ENCODE results near the gene GPC3. TPM values are rescaled to one million over a fixed set of nuclear protein-coding genes. Genes with fewer than 3 reads are reported as not detected.

The GPC3 gene
- total and polyA plus RNA-seq, 8 donors: 0.46 to 137 (median 4.4) TPM

- 58 to 80% (median 69%) methylated on average over 2 of the region's 2 CpGs for WGBS, 5 donors
- Histone ChIP-seq H3K27me3 (peaks cover 0 to 6% (median 0%) of the 10 kb centered on the region in 3 donors), H3K4me3 (no peak overlapping the region), H3K36me3 (no peaks in the 10 kb centered on the region), H3K4me1 (no peaks in the 10 kb centered on the region), H3K27ac (no peak overlapping the region), H3K9me3 (peaks cover 0 to 9% (median 2%) of the 10 kb centered on the region in 4 donors)
- DNase-seq: no peak
- no peak for TF ChIP-seq POLR2AphosphoS5 (IDR thresholded peaks at IDR 0.05)
- TF ChIP-seq EP300 (IDR thresholded peaks at IDR 0.05): no peak
- TF ChIP-seq, protein P1, sequence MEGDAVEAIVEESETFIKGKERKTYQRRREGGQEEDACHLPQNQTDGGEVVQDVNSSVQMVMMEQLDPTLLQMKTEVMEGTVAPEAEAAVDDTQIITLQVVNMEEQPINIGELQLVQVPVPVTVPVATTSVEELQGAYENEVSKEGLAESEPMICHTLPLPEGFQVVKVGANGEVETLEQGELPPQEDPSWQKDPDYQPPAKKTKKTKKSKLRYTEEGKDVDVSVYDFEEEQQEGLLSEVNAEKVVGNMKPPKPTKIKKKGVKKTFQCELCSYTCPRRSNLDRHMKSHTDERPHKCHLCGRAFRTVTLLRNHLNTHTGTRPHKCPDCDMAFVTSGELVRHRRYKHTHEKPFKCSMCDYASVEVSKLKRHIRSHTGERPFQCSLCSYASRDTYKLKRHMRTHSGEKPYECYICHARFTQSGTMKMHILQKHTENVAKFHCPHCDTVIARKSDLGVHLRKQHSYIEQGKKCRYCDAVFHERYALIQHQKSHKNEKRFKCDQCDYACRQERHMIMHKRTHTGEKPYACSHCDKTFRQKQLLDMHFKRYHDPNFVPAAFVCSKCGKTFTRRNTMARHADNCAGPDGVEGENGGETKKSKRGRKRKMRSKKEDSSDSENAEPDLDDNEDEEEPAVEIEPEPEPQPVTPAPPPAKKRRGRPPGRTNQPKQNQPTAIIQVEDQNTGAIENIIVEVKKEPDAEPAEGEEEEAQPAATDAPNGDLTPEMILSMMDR (IDR thresholded peaks at IDR 0.05): no peak
- TF ChIP-seq POLR2A (IDR thresholded peaks at IDR 0.05): no peak
- intact Hi-C loops (cut with DNase I; ENCODE audit: low total_unique reads): no loop called here
These were observed 34.3 kb downstream of the GPC3 start for GRCh38 chrX:133951098-133951497.

DNA sequence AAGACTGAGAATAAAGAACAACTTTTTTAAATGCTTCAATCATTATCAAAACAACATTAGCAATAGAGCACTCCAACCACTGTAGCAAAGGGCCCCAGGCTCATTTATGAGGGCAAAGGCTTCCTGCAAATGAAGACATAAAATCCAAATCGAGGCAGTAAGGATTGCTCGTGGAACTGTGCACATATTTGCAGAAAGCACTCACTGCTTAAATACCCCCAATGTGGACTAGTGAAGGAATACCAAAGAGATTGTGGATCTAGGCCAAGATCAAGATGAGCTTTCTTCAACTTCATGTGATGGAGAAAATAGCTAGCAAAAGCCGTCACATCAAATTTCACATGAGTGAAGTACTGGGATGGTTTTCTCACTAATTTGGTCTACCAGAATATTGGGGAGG lies 35.2 kb downstream of the GPC3 start:
- no peaks in the 10 kb centered on the region for H3K4me1 ChIP-seq
- H3K9me3 ChIP-seq: peaks cover 0 to 9% (median 2%) of the 10 kb centered on the region in 4 donors
- intact Hi-C loops (cut with DNase I; ENCODE audit: low total_unique reads): no loop called here
- no peak overlapping the region for H3K4me3 ChIP-seq
- DNase-seq: no peak
- H3K27me3 ChIP-seq: peaks cover 0 to 6% (median 0%) of the 10 kb centered on the region in 3 donors
- H3K27ac ChIP-seq: no peak overlapping the region
- TF ChIP-seq POLR2AphosphoS5 (IDR thresholded peaks at IDR 0.05): no peak
- TF ChIP-seq POLR2A (IDR thresholded peaks at IDR 0.05): no peak
- TF ChIP-seq, protein P1 (IDR thresholded peaks at IDR 0.05): no peak
- no peak for TF ChIP-seq EP300 (IDR thresholded peaks at IDR 0.05)
- 68 to 93% (median 82%) methylated on average over 3 of the region's 3 CpGs for WGBS, 5 donors
- no peaks in the 10 kb centered on the region for H3K36me3 ChIP-seq

DNA sequence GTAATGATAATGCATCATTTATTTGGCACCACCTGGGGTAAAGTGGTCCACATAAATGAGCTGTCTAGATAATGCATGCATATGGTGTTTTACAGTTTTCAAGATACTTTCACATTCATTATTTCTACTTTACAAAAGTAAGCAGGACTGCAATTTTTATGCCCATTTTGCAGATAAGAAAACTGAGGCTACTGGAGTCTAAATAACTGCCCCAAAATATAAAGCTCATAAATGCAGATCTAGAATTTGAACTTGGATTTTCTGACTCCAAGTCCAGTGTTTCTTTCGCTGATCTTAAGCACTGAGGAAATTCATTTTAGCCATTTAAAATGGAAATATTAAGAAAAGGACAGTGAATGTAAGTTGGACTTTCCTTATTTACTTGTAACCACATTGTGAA lies 36.5 kb downstream of the GPC3 start:
- TF ChIP-seq POLR2AphosphoS5 (IDR thresholded peaks at IDR 0.05): no peak
- TF ChIP-seq, protein P1 (IDR thresholded peaks at IDR 0.05): no peak
- no peak for TF ChIP-seq EP300 (IDR thresholded peaks at IDR 0.05)
- TF ChIP-seq POLR2A (IDR thresholded peaks at IDR 0.05): no peak
- no peak for DNase-seq
- H3K9me3 ChIP-seq: peaks cover 0 to 4% (median under 1%) of the 10 kb centered on the region in 4 donors
- H3K4me3 ChIP-seq: no peak overlapping the region
- H3K4me1 ChIP-seq: no peaks in the 10 kb centered on the region
- intact Hi-C loops (cut with DNase I; ENCODE audit: low total_unique reads): no loop called here
- no peaks in the 10 kb centered on the region for H3K36me3 ChIP-seq
- no peak overlapping the region for H3K27ac ChIP-seq
- 62 to 97% (median 90%) methylated on average over 1 of the region's 1 CpG for WGBS, 5 donors
- peaks cover 0 to 6% (median 0%) of the 10 kb centered on the region in 3 donors for H3K27me3 ChIP-seq

DNA sequence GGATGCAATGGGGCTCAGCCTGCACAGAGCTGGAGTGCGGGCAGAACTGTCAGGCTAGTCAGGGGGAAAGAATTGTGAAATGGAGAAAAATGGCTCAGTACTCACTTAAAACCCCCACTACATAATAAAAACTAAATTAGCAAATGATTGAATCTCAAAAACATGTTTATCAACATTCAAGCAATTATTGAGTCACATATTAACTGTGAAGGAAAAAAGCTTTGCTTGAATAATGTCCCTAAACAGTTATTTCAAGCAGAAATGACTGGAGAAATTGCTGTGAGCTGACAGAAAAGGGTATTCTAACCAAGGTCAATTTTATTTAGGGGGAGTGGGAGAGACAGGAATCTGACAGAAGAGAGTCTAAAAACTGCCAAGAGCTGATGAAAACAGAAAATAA lies 37.4 kb downstream of the GPC3 start:
- Histone ChIP-seq H3K27ac (no peak overlapping the region), H3K36me3 (no peaks in the 10 kb centered on the region), H3K9me3 (no peaks in the 10 kb centered on the region), H3K4me1 (no peaks in the 10 kb centered on the region), H3K4me3 (no peak overlapping the region), H3K27me3 (peaks cover 0 to 6% (median 0%) of the 10 kb centered on the region in 3 donors)
- DNase-seq: no peak
- intact Hi-C loops (cut with DNase I; ENCODE audit: low total_unique reads): no loop called here
- WGBS, 5 donors: 76 to 100% (median 86%) methylated on average over 1 of the region's 1 CpG
- no peak for TF ChIP-seq POLR2AphosphoS5 (IDR thresholded peaks at IDR 0.05)
- no peak for TF ChIP-seq EP300 (IDR thresholded peaks at IDR 0.05)
- TF ChIP-seq, protein P1 (IDR thresholded peaks at IDR 0.05): no peak
- TF ChIP-seq POLR2A (IDR thresholded peaks at IDR 0.05): no peak

All from stomach (tissue), 9 donors.